GM18507 (cell line): Measurements from ENCODE around the gene SPHK1.

Experiments
- DNase-seq: peaks from one replicate; pipeline ENCODE4 v3.0.0; 2011; ENCODE audit warnings: low read depth; ENCODE audit not compliant: insufficient read length; ENCODE audit errors: extremely low spot score
- FAIRE-seq: peaks from 2 replicates; lab custom pipeline; 2011; peaks lifted over from hg19 to GRCh38; lab: Jason Lieb, UNC

The SPHK1 gene

DNA sequence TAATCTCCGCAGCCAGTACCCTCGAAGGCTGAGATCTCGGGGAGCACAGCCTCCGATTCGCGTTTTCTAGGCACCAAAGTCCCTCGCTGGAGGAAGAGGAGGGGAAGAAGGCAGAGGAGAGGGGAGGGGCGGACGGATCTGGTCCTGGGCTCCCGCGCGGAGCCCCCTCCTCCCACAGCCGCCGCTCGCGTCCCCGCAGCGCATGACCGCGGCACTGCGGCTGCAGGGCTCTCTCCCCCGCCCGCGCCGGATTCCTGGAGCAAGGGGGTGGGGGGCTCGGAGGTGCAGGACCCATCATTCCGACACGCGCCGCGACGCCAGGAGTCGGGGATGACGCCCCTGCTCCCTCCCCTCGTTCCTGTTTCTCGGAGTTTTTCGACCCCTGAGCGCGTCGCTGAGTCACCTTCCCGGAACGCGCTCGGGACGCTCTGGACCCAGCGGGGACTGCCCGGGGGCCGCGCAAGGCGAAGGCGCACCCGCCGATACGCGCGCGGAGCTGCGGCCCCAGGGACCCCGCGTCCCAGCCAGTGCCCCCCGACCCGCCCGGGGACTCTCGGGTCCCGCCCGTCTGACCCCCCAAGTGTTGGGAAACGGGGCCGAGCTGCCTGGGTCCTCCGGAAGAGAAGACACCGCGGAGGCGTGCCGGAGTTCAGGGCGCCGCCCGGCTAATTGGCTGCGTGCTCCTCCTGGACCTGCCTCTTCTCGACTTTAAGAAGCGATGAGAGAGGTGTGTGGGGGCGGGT lies 1.4 kb upstream of the SPHK1 start:
- FAIRE-seq, result peak; percentile 9
- no peak for DNase-seq

DNA sequence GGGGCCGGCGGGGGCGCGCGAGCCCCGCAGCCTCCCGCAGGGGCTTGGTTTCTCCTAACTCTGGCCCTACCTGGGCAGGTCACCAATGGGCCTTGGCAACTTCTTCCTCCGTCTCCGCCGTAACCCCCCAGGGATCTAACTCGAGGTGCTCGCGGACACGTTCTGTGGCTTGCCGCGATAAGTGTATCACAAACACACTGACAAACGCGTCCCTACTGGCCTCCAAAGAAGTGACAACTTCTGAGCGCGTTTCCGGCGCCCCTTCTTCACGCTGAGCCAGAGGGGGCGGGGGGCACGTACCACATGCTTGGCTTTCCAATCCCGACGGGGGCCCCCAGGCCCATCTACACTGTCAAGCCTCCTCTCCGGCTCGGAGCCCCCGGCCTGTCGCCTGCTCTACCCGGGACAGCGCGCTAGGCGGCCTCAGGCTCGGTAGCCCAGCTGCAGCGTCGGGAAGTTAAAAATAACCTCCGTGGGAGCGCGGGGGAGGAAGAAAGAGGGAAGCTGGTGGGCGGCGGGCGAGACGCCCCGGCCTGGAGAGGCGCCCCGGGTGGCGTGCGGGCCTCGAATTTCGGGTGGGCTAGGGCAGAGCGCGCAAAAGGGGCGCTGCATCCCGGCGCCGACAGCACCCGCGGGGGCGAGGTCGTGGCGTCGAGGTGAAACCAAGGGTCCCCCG lies 725 bp upstream of the SPHK1 start:
- FAIRE-seq (no peak), DNase-seq (no peak)

DNA sequence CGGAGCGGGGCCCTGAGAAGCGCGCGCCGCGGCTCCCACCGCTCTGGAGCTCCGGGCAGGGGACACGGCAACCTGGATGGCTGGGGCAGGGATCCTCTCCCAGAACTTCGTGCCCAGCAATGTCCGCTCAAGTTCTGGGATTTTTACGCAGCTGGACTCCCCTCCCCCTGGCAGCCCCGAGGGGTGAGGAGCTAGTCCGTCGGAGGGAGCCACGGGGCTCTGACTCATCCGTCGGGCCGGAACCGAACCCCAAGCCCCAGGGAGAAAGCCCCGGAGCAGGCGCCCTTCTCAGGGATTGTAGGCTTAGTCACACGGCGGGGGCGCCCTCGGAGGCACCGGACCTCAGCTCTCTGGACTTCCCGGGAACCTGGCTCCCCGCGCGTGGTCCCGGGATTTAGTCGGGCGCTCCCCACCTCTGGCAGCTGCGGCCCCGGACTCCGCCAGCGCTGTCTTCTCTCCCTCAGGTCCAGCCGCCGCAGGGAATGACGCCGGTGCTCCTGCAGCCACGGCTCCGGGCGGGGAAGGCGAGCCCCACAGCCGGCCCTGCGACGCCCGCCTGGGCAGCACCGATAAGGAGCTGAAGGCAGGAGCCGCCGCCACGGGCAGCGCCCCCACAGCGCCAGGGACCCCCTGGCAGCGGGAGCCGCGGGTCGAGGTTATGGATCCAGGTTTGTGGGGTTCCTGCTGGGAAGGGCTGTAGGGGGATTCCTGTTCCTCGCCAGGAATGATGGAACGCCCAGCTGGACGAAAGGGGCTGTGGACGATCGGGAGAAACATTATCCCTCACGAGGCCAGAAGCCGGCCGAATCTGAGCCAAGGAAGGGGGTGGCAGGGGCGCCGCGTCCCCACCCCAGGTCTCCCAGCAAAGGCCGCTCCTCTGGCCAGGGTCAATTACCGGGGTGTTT lies 830 bp downstream of the SPHK1 start:
- FAIRE-seq (no peak), DNase-seq (no peak)

DNA sequence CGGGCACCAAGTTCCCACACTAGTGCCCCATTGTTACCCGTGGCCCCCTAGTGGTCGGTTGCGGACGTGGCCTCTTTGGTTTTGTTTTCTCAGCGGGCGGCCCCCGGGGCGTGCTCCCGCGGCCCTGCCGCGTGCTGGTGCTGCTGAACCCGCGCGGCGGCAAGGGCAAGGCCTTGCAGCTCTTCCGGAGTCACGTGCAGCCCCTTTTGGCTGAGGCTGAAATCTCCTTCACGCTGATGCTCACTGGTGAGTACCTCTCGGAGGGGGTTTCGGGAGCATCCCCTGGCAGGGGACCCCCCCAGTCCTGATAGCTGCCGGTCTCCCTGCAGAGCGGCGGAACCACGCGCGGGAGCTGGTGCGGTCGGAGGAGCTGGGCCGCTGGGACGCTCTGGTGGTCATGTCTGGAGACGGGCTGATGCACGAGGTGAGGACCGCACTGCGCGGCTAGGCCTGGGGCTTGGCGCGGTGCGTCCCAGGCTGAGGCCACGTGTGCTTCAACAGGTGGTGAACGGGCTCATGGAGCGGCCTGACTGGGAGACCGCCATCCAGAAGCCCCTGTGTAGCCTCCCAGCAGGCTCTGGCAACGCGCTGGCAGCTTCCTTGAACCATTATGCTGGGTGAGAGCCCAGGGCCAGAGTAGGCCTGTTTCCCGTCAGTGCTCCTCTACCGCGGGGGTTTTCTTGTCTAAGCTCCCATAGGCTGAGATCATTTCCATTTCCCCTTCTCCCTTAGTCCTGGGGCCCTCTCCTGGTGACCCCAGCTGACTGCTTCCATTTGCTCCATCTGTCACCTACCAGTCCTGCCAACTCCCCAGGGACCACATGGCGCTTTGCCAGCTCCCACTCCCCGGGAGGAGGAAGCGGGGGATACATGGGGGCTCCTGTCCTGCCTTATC lies 1.7 kb downstream of the SPHK1 start:
- DNase-seq (peak; percentile 84), FAIRE-seq (peak; percentile 77)

DNA sequence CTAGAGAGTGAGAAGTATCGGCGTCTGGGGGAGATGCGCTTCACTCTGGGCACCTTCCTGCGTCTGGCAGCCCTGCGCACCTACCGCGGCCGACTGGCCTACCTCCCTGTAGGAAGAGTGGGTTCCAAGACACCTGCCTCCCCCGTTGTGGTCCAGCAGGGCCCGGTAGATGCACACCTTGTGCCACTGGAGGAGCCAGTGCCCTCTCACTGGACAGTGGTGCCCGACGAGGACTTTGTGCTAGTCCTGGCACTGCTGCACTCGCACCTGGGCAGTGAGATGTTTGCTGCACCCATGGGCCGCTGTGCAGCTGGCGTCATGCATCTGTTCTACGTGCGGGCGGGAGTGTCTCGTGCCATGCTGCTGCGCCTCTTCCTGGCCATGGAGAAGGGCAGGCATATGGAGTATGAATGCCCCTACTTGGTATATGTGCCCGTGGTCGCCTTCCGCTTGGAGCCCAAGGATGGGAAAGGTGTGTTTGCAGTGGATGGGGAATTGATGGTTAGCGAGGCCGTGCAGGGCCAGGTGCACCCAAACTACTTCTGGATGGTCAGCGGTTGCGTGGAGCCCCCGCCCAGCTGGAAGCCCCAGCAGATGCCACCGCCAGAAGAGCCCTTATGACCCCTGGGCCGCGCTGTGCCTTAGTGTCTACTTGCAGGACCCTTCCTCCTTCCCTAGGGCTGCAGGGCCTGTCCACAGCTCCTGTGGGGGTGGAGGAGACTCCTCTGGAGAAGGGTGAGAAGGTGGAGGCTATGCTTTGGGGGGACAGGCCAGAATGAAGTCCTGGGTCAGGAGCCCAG lies 2.8 kb downstream of the SPHK1 start:
- no peak for DNase-seq

DNA sequence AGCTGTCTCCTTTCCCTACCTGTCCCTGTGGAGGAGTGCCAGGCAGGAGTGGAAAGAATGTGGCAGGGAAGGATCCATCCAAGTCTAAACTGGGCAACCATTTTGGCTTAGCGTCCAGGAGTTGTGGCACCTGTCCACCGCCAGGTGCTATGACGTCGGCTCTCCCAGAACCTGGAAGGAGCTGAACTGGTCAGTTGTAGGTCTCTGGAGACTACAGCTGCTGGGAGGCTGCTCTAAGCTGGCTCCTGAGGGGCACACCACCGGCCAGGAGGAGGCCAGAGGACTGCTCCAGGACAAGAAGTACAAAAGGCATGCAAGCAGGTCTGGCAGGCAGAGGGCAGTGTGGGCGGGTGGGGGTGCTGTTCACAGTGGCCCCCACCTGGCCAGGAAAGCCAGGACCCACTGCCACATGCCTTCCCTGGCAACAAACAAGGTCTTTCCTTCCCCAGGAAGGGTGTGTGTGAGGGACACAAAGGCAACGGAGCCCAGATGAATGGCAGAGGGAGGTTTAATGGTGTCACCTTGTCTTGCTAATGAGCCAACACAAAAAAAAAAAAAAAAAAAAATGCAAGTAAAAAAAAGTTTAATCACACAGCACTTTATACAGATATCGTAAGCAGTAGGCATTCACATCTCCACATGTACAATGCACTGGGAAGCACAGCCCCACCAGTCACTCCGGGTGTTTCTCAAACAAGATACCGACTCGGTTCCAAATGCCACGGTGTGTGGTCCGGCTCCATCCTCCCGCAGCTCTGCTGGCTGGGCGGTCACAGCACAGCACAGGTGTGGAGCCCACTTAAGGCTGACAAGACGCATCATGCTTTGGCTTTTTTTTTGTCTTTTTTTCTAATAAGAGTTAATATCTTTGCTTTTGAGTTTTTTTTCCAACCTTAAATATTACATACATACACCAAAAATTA lies 4.8 kb downstream of the SPHK1 start:
- FAIRE-seq (no peak), DNase-seq (no peak)

More for the DNA sequence above, 2.8 kb downstream of the SPHK1 start:
- FAIRE-seq, result no peak

DNA sequence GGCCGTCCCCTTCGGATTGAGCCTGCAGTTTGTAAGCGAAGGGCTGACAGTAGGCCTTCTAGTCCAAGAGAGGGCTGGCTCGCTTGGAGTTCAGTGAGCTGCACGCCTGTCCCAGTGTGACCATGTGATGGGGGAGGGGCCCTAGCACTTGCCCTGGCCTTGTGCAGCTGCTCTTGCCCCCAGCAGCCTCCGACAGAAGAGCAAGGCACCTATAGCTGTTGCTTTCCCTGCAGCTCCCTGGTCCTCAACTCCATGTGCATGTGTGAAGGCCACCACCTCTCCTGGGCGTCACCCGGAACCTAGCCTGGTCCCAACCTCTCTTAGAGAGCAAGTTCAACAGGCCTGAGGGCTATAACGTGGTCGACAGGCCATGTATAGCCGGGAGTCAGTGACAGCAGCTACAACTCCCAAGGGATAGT lies 5.6 kb downstream of the SPHK1 start:
- DNase-seq, result no peak
- no peak for FAIRE-seq

DNA sequence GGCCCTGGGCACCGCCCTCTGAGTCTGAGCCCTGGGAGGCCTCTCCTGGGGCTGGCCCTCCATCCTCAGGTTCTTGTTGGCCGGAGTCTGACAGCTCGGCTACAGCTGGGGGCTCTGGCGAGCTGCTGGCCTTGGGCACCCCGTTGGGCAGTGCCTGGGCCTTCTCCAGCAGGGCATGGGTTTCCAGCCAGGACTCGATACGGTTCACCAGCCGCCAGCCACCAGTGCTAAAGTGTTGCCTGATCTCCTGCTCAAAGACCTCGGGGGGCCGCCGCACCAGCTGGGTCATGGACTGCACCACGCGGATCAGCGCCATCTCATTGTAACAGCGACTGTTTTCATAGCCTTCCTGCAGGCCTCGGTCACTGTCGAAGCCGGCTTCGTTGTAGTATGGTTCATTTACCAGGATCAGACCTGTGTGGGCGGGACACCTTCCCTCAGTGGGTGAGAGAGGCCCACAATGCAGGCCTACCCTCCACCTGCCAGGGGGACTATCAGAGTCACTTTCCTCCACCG lies 6.8 kb downstream of the SPHK1 start:
- DNase-seq (no peak), FAIRE-seq (no peak)

DNA sequence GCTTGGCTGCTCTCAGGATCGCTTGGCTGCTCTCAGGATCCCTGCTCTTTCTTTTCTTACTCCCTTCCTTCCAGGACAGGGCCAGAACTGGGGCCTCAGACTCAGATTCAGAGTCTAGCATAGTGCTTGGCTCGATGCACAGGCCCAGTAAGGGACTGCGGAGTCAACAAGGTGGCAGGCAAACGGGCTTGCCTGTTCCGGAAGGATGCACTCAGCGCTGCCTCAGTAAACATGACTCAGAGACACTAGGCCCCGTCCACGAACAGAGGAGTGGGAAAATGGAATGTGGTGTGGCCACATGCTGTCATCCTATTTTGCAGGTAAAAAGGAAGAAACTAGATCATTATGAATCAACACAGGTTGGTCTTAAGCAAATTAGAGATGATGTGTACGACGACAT lies 9.8 kb downstream of the SPHK1 start:
- FAIRE-seq (no peak), DNase-seq (no peak)

DNA sequence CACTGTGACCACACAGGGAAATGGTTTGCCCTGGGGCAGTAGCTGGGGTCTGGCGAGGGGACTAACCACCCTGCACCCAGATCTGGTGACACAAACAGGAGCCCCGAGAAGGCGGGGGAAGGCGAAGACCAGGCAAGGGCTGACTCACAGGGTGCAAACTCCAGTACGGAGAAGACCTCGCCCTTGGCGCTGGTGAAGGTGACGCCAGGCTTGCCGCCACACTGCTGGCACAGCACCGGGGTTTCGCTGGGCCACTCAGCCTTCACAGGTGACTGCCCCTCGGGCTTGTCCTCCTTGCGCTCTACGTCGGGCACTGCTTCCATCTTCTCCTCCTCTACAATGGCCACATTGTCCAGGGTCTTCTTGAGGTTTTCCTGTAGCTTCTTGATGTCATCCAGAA lies 11.6 kb downstream of the SPHK1 start:
- DNase-seq (no peak), FAIRE-seq (no peak)

DNA sequence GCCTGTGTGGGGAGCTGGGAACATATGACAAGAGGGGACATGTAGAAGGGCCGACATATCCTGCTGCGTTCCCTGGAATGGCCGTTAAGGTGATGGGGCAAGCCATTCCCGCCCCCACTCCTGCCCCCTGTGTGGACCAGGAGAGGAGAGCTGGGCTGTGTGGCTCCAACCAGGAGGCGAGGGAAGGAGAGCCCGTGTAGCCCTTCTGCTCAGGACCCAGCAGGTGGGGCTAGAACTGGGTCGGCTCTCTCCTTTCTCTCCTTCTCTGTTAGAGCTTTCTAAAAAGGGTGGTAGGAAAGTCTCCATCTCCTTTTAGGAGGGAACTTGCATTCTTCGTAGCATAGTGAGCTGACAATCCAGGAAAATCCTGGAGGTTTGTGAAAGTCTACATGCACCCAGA lies 12.8 kb downstream of the SPHK1 start:
- no peak for FAIRE-seq
- DNase-seq, result no peak

DNA sequence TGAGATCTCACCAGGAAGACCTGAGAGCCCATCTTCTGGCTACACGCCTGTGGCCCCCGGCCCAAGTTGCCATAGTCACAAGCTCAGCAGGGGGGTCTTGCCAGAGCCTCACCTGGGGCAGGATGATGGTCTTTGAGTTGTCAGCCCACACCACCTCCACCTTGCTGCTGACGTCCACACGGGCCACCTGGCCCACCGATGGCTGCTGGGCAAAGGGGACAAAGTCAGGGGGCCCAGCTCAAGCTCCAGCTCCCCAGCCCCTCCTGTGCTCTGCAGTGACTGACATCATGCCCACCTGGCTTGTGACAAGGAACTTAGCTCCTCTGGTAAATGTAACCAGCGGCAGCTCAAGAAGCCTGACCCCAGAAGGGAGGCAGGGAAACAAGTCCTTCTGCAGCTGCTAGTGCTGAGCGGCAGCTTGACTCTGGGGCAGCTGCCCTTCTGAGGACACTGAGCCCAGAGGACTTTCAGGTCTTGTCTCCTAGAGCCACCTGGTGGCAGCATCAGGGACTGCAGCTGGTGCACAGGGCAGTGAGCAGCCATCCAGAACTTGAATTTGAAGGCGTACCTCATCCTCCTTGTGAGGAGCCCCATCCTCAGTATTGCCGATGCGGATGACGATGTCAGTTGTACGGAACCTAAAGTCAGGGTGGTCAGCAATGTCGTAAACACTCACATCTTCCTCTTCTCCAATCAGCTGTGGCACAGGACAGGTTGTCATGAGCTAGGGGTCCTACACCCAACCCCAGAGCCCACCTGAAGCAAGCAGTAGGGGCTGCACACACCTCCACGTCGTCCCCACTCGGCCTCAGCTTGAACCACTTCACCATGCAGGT lies 13.5 kb downstream of the SPHK1 start:
- DNase-seq, result peak; percentile 70
- FAIRE-seq, result peak; percentile 95

DNA sequence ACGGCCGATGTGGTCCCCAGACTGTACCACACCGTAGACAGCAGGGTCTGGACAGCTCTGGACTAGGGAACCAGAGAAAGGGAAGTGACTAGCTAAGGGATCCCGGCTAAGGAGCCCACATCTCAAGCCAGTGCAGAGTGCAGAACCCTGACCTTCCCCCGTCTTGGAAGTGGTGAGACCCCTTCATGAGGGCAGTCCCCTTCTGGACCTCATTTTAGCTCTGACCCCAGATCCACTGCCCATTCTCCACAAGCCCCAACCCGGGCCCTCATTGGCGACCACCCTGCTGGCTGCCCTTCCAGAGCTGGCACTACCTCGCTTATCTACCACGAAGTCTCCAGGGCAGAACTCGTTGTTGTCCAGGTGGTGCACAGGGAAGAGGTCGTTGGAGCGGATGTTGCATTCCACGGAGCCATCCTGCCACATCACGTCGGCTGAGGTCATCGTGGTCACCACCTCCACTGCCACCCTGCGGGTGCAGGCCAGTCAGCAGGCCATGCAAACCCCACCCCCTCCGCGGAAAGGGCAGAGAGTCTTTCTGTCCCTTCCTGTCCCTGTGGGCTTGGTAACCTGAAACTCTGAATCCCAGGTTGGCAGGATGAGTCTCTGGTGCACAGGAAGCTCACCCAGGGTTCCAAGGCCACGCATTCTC lies 14.2 kb downstream of the SPHK1 start:
- DNase-seq, result no peak
- no peak for FAIRE-seq

DNA sequence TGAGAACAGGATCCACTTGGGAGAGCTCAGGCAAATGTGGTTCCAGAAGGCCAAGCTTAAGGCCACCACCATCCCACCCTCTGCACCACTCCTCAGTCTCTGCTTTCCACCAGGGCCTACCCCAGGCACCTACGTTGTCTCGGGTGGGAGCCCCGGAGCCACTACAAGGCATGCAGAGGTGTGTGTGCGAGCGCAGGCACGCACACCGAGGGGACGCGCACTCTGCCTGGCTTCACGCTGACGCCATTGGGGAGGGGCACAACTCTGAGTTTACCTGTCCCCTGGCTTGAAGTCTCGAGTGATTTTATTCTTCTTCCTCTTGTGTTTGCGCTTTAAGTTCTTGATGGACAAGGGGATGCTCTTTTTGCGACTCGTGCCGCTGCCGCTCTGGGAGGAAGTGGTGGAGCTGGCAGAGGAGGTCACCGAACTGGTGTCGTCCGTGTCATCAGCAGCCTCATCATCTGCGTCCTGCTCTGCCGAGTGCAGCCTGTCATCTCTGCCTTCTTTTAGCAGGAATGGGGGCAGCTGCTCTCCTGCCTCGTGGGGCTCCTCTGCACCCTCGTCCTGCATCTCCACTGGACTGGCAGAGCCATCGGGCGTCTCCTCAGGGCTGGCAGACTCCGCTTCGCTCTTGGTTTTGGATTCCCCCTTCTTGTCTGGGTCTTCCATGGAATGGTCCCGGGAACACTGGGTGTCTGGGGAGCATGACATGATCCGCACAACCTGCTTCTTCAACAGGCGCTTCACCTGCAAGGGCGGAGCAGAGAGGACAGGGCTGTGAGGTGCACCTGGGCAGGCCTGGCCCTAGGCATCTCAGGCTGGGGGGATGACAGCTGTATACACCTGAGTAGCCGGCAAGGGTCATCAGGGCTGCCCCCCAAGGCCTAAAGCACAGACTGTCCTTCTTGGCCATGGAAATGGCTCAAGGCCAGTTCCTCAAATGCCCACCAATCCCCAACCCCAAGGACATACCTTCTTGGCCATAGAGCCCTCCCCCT lies 15.1 kb downstream of the SPHK1 start:
- DNase-seq (no peak), FAIRE-seq (no peak)

DNA sequence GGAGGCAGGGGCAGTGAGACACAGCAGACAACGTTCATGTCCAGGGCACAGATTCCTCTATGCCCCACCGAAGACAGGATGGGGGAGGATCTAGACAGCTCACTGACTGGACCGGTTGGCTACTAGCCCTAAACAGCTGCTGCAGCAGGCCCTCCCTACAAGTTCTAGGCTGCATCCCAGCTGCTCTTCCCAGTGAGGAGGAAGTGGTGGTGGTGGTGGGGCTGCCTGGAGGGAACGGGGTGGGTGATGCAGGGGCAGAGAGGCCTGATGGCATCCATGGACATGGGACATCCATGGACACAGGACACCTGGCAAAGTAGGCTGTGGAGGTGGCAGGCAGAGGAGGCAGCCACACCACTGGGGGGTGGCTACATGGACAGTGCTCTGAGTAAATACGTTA lies 18.3 kb downstream of the SPHK1 start:
- DNase-seq, result no peak
- FAIRE-seq, result no peak
